ENCODE results near the gene PTAFR. TPM values are rescaled to one million over a fixed set of nuclear protein-coding genes. Genes with fewer than 3 reads are reported as not detected.

Gene PTAFR
- total and polyA plus RNA-seq, 9 donors, result 0.72 to 7.2 (median 1.5) TPM

- Histone ChIP-seq H3K36me3 (no peaks in the 10 kb centered on the region), H3K4me3 (no peak overlapping the region), H3K9me3 (no peaks in the 10 kb centered on the region), H3K4me1 (ENCODE audit: insufficient read depth) (no peaks in the 10 kb centered on the region), H3K27ac (no peak overlapping the region), H3K27me3 (no peaks in the 10 kb centered on the region)
- intact Hi-C loops (cut with DNase I), result no loop called here
- no peak for DNase-seq
- TF ChIP-seq EP300 (IDR thresholded peaks at IDR 0.05), result no peak
- TF ChIP-seq CTCF (IDR thresholded peaks at IDR 0.05), result no peak
- no peak for TF ChIP-seq POLR2A (IDR thresholded peaks at IDR 0.05)
- WGBS, 3 donors, result 48 to 57% (median 56%) methylated on average over 12 of the region's 12 CpGs
Measured at GRCh38 chr1:28190996-28191645, 14.6 kb upstream of the PTAFR start.

GRCh38 chr1:28190337-28190979 lies 14.0 kb upstream of the PTAFR start:
- intact Hi-C loops (cut with DNase I), result no loop called here
- WGBS, 3 donors, result 70 to 76% (median 75%) methylated on average over 3 of the region's 3 CpGs

GRCh38 chr1:28185071-28185470 lies 8.6 kb upstream of the PTAFR start:
- no peaks in the 10 kb centered on the region for H3K9me3 ChIP-seq
- no peaks in the 10 kb centered on the region for H3K36me3 ChIP-seq
- H3K4me3 ChIP-seq, result no peak overlapping the region
- H3K27me3 ChIP-seq, result no peaks in the 10 kb centered on the region
- TF ChIP-seq EP300 (IDR thresholded peaks at IDR 0.05), result no peak
- no peak for TF ChIP-seq POLR2A (IDR thresholded peaks at IDR 0.05)
- no peak for TF ChIP-seq CTCF (IDR thresholded peaks at IDR 0.05)
- H3K4me1 ChIP-seq (ENCODE audit: insufficient read depth), result no peaks in the 10 kb centered on the region
- H3K27ac ChIP-seq, result no peak overlapping the region
- 88 to 97% (median 91%) methylated on average over 1 of the region's 1 CpG for WGBS, 3 donors
- intact Hi-C loops (cut with DNase I), result no loop called here
- DNase-seq, result no peak

More at GRCh38 chr1:28190337-28190979, 14.0 kb upstream of the PTAFR start:
- no peaks in the 10 kb centered on the region for H3K36me3 ChIP-seq
- TF ChIP-seq EP300 (IDR thresholded peaks at IDR 0.05) (no peak), POLR2A (IDR thresholded peaks at IDR 0.05) (no peak), CTCF (IDR thresholded peaks at IDR 0.05) (no peak)
- H3K4me3 ChIP-seq, result no peak overlapping the region
- no peaks in the 10 kb centered on the region for H3K9me3 ChIP-seq
- no peak overlapping the region for H3K27ac ChIP-seq
- DNase-seq, result no peak
- H3K27me3 ChIP-seq, result no peaks in the 10 kb centered on the region
- H3K4me1 ChIP-seq (ENCODE audit: insufficient read depth), result no peaks in the 10 kb centered on the region

GRCh38 chr1:28180306-28181305 lies 4.1 kb upstream of the PTAFR start:
- intact Hi-C loops (cut with DNase I), result no loop called here
- H3K27ac ChIP-seq, result no peak overlapping the region
- H3K36me3 ChIP-seq, result no peaks in the 10 kb centered on the region
- no peak for DNase-seq
- no peak overlapping the region for H3K4me3 ChIP-seq
- WGBS, 3 donors, result 67 to 73% (median 69%) methylated on average over 12 of the region's 12 CpGs
- no peaks in the 10 kb centered on the region for H3K9me3 ChIP-seq
- no peaks in the 10 kb centered on the region for H3K27me3 ChIP-seq
- no peak for TF ChIP-seq POLR2A (IDR thresholded peaks at IDR 0.05)
- TF ChIP-seq EP300 (IDR thresholded peaks at IDR 0.05), result no peak
- no peaks in the 10 kb centered on the region for H3K4me1 ChIP-seq (ENCODE audit: insufficient read depth)

All from ovary (tissue), 9 donors.